ENCODE data around the gene SOHLH1.

Gene SOHLH1

GRCh38 chr9:135644631-135645218 is 54.6 kb downstream of the SOHLH1 start:
- Histone ChIP-seq H3K9ac (ENCODE audit: low read length) (no peak overlapping the region), H3K4me2 (ENCODE audit: low read depth, low read length, poor library complexity, severe bottlenecking) (no peak overlapping the region), H3K27me3 (ENCODE audit: low read length) (no peaks in the 10 kb centered on the region), H3K79me2 (ENCODE audit: insufficient read depth, low read length) (no peaks in the 10 kb centered on the region), H4K20me1 (ENCODE audit: low read depth, low read length) (no peaks in the 10 kb centered on the region), H3K36me3 (ENCODE audit: low read length) (no peaks in the 10 kb centered on the region), H3F3A (ENCODE audit: insufficient read depth) (no peaks in the 10 kb centered on the region), H3K4me3 (ENCODE audit: insufficient read depth, low read length, poor library complexity, severe bottlenecking) (no peak overlapping the region), H3K27ac (ENCODE audit: low read depth, low read length) (no peak overlapping the region), H2AFZ (ENCODE audit: low read depth, low read length, severe bottlenecking) (no peak overlapping the region), H3K9me2 (replicated peaks; ENCODE audit: insufficient read depth, low read length) (no peaks in the 10 kb centered on the region), H3K9me3 (ENCODE audit: insufficient read depth, low read length) (peaks cover 38% of the 10 kb centered on the region; the same call in 1 of the 2 replicates)
- TF ChIP-seq CTCF (IDR thresholded peaks at IDR 0.05; ENCODE audit: insufficient read depth, low read length, poor library complexity, severe bottlenecking) (no peak), EZH2phosphoT487 (conservative IDR thresholded peaks at IDR 0.05; ENCODE audit: low read length) (no peak)
